Epidermal melanocyte (primary cell): Measurements from ENCODE around the gene AFF4.
"Not testable (repeated sequence)": the region's sequence is repeated elsewhere in the genome, so short reads cannot be mapped to it uniquely, and the experiment has no call there.

Source experiments
- DNase-seq: peaks from one replicate; pipeline ENCODE4 v3.0.0; 2011; ENCODE audit warnings: low spot score; ENCODE audit not compliant: insufficient read length

Gene AFF4

DNA sequence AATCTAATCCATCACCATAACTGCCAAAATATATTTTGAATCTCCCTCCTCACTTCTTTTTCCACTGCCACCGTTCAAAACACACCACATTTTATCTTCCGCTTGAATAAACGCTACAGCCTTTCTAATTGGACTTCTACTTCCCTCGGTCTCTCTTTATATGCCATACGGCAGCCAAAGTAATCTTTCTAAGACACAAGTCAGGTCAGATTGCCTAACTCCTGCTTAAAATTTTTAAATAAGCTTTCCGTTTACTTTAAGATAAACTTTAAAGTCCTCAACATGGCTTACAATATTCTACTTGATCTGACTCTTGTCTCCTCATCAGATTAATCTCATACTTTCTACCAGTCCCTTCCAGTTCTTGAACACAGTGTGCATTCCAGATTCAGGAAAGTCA is 9.7 kb downstream of the AFF4 start:
- DNase-seq, result no peak

DNA sequence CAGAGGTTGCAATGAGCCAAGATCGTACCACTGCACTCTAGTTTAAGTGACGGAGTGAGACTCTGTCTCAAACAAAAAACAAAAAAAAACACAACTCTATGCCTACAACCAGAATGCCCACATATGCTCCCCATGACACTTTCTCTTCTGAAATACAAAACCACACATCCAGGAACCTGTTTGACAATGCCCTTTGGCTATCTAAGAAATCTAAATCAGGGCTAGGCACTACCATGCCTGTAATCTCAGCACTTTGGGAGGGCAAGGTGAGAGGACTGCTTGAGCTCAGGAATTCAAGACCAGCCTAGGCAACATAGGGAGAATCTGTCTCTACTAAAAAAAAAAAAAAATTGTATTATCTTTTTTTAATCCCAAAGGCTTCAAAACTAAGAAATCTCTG is 10.6 kb downstream of the AFF4 start:
- DNase-seq, result no peak

DNA sequence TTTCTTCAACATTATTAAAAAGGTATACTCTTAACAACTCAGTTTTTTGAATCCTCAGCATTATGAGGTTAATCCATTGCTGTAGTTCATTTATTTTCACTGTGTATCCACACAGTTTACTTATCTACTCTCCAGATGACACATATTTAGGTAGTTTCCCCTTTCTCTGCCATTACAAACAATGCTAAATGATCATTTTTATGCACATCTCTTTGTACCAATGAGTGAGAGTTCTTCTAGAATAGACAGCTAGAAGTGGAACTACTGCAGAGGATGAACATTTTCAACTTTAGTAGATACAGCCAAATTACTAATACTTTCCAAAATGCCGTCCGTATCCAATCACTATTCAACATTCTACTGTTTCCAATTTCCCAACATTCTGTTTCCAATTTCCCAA is 11.5 kb downstream of the AFF4 start:
- DNase-seq, result no peak

DNA sequence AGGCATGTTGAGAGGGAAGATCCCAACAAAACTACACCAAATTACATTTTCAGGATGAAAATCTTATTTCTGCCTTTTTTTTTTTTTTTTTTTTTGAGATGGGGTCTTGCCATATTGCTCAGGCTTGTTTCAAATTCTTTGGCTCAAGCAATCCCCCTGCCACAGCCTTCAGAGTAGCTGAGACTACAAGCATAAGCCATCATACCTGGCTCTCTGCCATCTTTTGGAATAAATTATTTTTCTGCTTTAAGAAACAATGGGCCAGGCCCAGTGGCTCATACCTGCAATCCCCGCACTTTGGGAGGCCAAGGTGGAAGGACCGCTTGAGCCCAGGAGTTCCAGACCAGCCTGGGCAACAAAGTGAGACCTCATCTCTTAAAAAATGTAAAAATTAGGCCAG is 14.3 kb downstream of the AFF4 start:
- DNase-seq, result no peak

DNA sequence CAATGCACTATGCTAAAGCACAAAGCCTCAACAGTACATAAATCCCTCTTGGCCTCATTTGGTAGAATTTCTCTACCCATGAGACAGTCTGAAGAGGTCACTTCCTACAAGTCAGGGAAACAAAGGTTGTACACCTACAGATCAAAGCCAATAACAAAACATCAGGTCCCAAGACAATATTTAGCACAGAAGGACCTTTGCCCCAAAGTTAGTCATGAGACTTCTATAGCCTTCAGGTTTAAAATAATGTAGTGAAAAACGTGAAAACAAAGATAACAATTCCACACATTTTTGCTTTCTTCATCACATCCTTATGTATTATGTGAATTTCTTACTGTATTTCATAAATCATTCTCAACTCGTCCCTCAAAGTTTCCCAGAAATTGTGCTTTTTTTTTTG is 15.8 kb downstream of the AFF4 start:
- DNase-seq, result no peak

DNA sequence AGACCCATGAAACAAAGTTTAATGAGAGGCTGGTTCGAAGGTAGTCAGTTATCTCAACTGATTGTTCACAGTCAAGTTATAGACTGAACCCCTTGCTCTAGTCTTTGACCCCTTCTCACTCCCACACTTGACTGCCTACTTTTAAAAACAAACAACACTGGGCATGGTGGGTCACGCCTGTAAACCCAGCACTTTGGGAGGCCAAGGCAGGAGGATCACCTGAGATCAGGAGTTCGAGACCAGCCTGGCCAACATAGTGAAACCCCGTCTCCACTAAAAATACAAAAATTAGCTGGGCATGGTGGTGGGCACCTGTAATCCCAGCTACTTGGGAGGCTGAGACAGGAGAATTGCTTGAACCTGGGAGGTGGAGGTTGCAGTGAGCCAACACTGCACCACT is 18.1 kb downstream of the AFF4 start:
- DNase-seq, result not testable (repeated sequence)

DNA sequence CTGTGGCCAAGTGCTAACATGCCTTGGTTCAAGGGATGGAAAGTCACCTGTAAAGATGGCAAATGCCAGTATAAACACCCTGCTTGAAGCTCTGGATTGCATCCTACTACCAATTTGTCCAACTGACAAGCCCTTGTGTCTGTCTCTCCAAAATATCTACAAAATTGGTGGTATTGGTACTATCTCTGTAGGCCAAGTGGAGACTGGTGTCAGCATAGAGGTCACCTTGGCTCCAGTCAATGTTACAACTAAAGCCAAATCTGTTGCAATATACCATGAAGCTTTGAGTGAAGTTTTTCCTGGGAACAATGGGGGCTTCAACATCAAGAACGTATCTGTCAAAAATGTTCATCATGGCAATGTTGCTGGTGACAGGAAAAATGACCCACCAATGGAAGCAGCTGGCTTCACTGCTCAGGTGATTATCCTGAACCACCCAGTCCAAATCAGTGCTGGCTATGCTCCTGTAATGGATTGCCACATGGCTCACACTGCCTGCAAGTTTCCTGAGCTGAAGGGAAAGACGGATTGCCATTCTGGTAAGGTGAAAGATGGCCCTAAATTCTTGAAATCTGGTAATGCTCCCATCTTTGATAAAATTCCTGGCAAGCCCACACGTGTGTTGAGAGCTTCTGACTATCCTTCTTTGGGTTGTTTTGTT is 19.9 kb downstream of the AFF4 start:
- DNase-seq, result no peak

DNA sequence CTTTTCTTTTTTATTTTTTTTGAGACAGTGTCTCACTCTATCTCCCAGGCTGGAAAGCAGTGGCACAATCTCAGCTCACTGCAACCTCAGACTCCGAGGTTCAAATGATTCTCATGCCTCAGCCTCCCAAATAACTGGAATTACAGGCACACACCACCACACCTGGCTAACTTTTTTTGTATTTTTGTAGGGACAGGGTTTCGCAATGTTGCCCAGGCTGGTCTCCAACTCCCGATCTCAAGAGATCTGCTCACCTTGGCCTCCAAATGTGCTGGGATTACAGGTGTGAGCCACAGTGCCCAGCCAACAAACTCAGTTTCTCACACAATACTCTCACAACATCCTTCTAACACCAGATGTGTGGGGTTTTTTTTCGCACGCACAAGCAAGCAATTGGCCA is 22.1 kb downstream of the AFF4 start:
- no peak for DNase-seq

DNA sequence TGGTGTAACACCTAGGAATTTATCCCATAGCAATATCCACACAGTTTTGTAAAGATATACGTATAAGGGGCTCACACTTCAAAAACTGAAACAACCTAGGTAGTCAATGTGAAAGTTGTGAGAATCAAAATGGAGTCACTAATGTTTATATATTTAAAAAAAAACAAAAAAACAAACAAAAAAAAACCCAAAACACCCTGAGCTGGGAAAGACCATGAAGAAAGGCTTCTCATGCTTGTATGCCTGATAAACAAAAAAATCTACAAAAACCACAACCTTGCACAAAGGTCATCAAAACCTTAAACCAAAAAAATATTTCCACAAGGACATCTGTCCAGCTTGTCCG is 35.4 kb downstream of the AFF4 start:
- no peak for DNase-seq

DNA sequence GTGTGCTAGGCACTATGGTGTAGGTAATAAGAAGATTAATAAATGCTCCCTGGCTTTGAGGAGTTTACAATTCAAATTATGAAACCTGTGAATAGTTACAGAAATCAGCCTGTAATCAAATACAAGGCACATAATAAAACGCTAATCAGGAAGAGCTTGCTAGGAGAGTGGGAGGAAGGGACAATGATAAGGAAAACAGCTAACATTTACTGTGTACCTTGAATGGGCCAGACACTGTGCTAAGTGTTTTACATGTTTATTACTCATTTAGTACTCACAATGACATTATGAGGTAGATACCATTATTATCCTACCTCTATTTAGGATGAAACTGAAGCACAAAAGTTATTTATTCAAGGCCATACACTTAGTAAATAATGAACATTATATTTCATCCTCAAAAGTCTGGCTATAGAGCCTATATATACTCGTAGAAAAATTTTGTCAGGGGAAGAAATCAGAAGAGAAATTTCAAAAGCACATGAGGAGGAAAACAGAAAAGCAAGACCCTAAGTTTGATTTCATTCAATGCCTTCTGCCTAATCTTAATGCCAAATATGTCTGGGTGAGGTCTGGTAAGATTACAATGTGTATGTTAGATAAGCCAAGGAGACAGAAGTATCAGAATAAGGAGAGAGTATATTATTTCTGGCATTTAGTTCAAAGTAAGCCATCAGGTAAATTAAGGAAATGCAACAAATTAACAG is 35.9 kb downstream of the AFF4 start:
- DNase-seq, result no peak

DNA sequence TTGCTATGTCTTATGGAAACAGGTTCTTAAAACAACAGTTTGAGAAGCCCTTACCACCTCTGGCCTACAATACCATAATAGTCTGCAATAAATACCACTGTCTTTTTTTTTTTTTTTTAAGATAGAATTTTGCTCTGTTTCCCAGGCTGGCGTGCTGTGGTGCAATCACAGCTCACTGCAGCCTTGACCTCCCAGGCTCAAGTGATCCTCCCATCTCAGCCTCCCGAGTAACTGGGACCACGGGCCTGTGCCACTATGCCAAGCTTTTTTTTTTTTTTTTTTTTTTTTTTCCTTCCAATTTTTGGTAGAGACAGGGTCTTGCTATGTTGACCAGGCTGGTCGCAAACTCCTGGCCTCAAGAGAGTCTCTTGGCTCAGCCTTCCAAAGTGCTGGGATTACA is 37.0 kb downstream of the AFF4 start:
- no peak for DNase-seq

DNA sequence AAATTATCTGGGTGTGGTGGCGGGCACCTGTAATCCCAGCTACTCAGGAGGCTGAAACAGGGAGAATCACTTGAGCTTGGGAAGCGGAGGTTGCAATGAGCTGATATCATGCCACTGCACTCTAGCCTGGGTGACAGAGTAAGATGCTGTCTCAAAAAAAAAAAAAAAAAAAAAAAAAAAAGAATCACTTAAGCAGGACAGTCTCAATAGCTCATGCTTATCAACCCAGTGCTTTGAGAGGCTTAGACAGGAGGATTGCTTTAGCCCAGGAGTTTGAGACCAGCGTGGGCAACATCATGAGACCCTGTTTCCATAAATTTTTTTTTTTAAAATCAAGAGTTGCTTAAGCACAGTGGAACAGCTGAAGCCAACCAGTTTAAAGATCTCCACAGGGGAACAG is 47.3 kb downstream of the AFF4 start:
- no peak for DNase-seq

DNA sequence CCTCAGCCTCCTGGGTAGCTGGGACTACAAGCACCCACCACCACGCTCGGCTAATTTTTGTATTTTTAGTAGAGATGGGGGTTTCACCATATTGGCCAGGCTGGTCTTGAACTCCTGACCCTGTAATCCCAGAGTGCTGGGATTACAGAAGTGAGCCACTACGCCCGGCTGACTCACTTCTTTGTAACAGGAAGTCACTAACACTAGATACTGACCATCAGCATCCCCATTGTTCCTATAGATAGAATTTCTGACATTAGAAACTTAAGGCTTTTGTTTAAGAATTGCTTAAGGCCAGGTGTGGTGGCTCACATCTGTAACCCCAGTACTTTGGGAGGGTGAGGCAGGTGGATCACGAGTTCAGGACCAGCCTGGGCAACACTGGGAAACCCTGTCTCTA is 47.8 kb downstream of the AFF4 start:
- no peak for DNase-seq

DNA sequence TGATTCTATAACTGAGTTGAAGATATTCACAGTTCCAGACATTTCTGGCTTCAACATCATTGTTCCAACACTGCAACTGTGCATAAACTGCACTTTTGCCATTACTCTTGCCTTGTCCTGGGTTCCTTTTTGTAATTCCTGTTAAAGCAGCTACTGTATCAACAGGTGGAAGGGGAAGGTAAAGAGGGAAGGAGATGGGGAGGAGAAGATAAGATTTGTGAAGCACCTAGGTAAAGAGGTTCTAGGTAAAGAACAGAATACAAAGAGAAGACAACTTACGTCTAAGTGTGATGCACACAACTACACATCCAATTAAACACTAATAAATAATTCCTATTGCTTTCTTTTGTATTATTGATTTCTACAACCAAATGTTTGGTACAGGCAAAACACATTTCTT is 53.7 kb downstream of the AFF4 start:
- DNase-seq, result no peak

DNA sequence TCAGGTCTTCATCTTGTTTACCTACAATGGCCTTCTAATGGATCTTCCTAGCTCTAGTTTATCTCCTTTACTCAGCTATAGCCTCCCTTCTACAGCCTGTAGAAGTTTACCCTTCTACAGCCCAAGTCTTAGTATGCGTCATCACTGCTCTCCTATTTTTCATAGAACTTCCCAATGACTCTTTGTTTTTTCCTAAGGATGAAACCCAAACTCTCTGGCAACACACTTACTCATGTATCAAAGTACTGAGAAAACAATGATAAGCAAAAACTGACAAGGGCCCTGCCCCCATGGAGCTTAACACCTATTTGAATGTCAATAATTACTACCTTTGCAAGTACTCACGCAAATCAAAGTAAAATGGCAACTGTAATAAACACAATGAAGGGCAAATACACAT is 56.3 kb downstream of the AFF4 start:
- DNase-seq, result no peak

DNA sequence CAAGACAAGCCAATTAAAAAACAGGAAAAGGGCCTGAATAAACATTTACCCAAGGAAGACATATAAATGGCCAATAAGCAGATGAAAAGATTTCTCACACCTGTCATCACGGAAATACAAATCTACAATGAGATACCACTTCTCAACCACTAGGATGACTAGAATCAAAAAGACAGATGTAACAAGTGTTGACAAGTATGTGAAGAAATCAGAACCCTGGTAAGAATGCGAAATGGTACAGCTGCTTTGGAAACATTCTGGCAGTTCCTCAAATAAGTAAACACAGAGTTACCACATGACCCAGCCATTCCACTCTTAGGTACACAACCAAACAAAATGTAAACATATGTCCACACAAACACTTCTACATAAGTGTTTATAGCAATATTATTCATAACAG is 57.5 kb downstream of the AFF4 start:
- no peak for DNase-seq

DNA sequence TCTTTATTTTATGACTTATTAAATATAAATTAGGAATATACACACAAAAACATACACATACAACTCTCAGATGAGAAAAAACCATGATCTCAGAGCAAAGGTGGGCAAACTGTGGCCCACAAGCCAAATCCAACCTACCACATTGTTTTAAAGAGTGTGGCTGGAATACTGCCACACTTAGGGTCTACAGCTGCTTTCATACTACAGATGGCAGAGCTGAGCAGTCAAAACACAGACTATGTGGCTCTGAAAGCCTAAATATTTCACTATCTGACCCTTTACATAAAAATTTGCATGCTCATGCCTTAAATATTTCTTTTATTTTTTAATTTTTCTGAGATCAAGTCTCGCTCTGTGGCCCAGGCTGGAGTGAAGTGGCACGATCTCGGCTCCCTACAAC is 61.7 kb downstream of the AFF4 start:
- no peak for DNase-seq

DNA sequence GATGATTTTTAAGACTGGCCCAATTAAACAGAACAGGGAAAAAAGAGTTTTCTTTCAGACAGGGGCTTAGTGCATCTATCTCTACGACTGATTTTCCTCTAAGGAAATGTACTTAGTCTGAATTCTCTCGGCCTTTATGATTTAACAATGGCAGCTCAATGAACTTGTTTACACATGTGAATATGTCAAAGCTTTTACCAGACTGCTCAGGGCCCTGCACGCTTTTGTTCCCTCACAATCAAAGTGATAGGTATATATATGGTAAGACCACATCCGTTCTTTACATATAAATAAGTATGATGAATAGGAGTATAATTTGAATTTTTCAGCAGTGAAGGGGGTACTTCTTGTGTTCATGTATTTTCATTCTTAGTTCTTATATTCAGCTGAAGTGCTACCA is 62.4 kb downstream of the AFF4 start:
- no peak for DNase-seq

DNA sequence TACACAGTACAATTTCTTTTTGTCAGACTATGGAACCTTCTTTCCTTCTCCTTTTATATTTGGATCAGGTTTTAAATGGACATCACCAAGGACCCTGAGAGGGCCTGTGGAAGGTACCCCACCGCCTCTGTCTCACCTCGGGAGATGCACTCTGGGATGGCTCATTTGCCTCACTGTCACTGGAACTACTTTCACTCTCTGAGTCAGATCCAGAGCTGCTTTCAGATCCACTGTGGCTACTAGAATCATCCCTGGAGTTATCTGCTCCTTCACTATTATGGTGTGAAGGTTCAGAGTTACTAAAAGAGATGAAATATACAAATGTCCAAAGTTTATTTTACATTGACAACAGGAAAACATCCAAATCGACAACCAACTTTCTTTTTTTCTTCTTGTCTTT is 65.3 kb downstream of the AFF4 start:
- no peak for DNase-seq

DNA sequence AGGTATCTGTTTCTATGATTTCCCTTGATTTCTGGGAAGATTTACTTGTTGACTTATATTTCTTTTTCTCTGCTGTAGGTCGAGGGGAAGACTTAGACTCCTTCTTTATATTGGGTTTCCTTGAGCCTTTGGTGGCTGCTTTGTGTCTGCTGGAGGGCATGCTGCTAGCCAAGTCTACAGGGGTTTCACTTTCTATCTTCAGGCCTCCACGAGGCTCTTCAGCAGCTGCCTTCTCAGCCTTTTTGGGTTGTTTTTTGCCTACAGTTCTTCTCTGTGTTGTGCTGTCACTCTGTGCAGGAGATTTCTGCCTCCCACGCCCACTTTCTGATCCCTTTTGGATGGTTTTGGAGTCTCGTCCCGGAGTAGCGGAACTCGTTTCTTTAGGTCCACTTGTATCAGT is 66.7 kb downstream of the AFF4 start:
- DNase-seq, result no peak

DNA sequence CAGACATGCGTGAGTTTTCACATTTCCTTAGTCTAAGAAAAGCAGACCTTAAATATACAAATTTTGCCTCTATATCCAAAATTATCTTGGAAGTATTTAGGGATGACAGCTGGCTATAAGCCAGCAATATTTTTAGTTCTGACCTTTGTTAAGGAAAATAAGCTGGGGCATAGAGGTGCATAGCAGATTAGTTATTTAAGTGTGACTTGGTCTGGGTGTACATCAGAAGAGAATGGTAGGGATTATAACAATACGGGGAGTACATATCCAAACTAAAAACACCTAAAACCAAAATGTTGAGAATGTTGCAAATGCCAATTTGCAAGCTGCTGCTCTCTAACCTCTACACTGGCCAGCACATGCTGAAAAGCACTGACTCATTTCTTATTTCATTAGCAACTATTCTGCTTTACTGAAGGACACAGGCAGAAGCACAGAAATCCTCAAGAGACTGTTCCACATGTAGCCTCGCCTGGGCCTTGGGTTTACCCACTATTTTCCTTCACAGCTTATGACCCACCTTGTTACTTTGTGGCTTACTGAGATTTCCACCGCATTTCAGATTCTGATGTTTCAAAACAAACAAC is 67.6 kb downstream of the AFF4 start:
- DNase-seq, result no peak

DNA sequence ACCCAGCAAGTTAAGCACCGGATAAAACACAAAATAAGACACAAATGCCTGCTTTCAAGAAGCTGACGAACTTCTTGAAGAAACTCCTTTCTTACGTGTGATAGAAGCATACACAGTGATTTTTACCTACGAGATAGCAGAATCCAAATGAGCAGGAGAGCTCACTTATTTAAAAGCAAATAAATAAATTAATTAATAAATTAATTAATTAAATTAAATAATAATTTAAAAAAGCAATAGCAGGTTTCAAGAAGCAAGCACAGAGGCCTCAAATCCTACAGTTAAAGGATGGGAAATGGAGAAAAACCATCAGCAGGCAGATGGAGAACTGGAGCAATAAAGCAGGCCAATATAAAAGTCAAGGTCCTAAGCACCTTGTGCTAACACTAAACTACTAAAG is 72.6 kb downstream of the AFF4 start:
- DNase-seq, result no peak

DNA sequence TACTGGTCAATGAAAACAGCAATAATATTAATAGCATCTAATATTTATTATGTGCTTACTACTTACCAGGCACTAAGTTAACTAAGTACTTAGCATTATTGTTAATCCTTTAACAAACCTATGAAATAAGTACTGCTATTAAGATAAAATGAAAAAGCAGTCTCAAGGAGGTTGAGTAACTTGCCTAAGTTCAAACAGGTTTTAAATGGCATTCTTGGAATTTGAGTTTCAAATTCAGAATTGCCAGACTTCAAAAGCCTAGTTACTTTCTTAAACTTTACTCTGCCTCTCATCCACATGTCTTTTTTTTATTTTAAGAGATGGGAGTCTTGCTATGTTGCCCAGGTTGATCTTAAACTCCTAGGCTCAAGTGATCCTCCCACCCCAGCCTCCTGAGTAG is 73.9 kb downstream of the AFF4 start:
- no peak for DNase-seq
